GM12878 (cell line): ENCODE data around the gene CALCA. TPM values are rescaled to one million over a fixed set of nuclear protein-coding genes. Genes with fewer than 3 reads are reported as not detected.

Experiments used
- ATAC-seq: fragments of 200-7000 bp; cut with Tn5 transposase; 3 replicates; pipeline ENCODE4 v1.9.1; 2020; ENCODE audit warnings: mild to moderate bottlenecking, moderate library complexity
- BruUV-seq: library from RNA; stranded (reverse); fragments of 400-500 nt; replicated peaks from 2 replicates; lab custom pipeline; 2021; lab: Mats Ljungman, UMichigan
- CTCF ChIA-PET: fragments of 300-600 bp; sonication (Branson Sonifier 250); formaldehyde crosslinking; extraction: SDS; loops from one replicate; lab custom pipeline; 2021; ENCODE audit warnings: inconsistent platforms; lab: Yijun Ruan, JAX
- POLR2A ChIA-PET: fragments of 350-600 bp; formaldehyde crosslinking; extraction: SDS; loops from one replicate; lab custom pipeline; 2021; ENCODE audit warnings: inconsistent platforms; lab: Charles Lee
- RAD21 ChIA-PET: fragments of 300-600 bp; sonication (Branson Sonifier 250); formaldehyde crosslinking; loops from one replicate; lab custom pipeline; 2023; ENCODE audit warnings: antibody characterized with exemption; ENCODE audit not compliant: unreplicated experiment; lab: Charles Lee
- SMC1A ChIA-PET: fragments of 300-600 bp; sonication (Branson Sonifier 250); formaldehyde crosslinking; loops from one replicate; lab custom pipeline; 2023; ENCODE audit not compliant: unreplicated experiment, uncharacterized antibody; lab: Charles Lee
- DNase-seq: peaks from one replicate; pipeline ENCODE4 v3.0.0-alpha.2; 2011; ENCODE audit warnings: low read depth, low spot score
- FAIRE-seq: peaks from 3 replicates; lab custom pipeline; 2011; peaks lifted over from hg19 to GRCh38; lab: Jason Lieb, UNC
- H2AFZ ChIP-seq: 2 replicates; pipeline ENCODE4 v1.6.0; 2011; ENCODE audit warnings: low read depth, low read length, control low read depth; ENCODE audit not compliant: control insufficient read depth
- H3K27ac ChIP-seq: 2 replicates; pipeline ENCODE4 v1.5.1; 2011; ENCODE audit warnings: control low read depth; ENCODE audit not compliant: control insufficient read depth, insufficient read depth
- H3K27me3 ChIP-seq, 2 experiments: replicated peaks in 1 of 2; 2 replicates each; pipeline versions ENCODE4 v1.6.0 to v1.6.1; 2011; ENCODE audit warnings: low read length in 1 of 2; ENCODE audit not compliant: control insufficient read depth in 2 of 2, insufficient read depth in 2 of 2
- H3K36me3 ChIP-seq, 2 experiments: 2 replicates each; pipeline ENCODE4 v1.5.1; 2011; ENCODE audit warnings: low read length in 1 of 2; ENCODE audit not compliant: control insufficient read depth in 2 of 2, insufficient read depth in 2 of 2
- H3K4me1 ChIP-seq: 2 replicates; pipeline ENCODE4 v1.6.1; 2011; ENCODE audit warnings: mild to moderate bottlenecking, low read length, moderate library complexity, mixed read lengths; ENCODE audit not compliant: control insufficient read depth, insufficient read depth
- H3K4me2 ChIP-seq: 2 replicates; pipeline ENCODE4 v1.6.0; 2011; ENCODE audit warnings: control low read depth; ENCODE audit not compliant: control insufficient read depth, insufficient read depth
- H3K4me3 ChIP-seq: fragments of 200-600 bp; sonication (generic); 2 replicates; pipeline ENCODE4 v1.5.1; 2016
- H3K79me2 ChIP-seq: 2 replicates; pipeline ENCODE4 v1.6.0; 2011; ENCODE audit warnings: low read length; ENCODE audit not compliant: control insufficient read depth, insufficient read depth
- H3K9ac ChIP-seq: 2 replicates; pipeline ENCODE4 v1.8.0; 2011; ENCODE audit warnings: low read length, control low read depth, mixed read lengths; ENCODE audit not compliant: control insufficient read depth, insufficient read depth
- H3K9me3 ChIP-seq: replicated peaks from 3 replicates; pipeline ENCODE4 v1.5.1; 2011; ENCODE audit warnings: mild to moderate bottlenecking, low read length; ENCODE audit not compliant: control insufficient read depth, insufficient read depth
- H4K20me1 ChIP-seq: 2 replicates; pipeline ENCODE4 v1.6.0; 2011; ENCODE audit not compliant: control insufficient read depth, insufficient read depth
- CBX5 ChIP-seq: sonication (generic); IDR thresholded peaks from 2 replicates; pipeline ENCODE4 v1.6.1; 2016; ENCODE audit warnings: low read depth, moderate library complexity, mild to moderate bottlenecking, inconsistent platforms
- CREM ChIP-seq: IDR thresholded peaks from 2 replicates; pipeline ENCODE4 v1.6.1; 2014; ENCODE audit warnings: antibody characterized with exemption, low read depth
- DPF2 ChIP-seq: fragments of 450-650 bp; IDR thresholded peaks from 2 replicates; pipeline ENCODE4 v1.6.1; 2017; ENCODE audit warnings: mild to moderate bottlenecking
- FOXM1 ChIP-seq: IDR thresholded peaks from 2 replicates; pipeline ENCODE4 v1.6.1; 2012; ENCODE audit warnings: low read depth, mild to moderate bottlenecking, inconsistent platforms, low read length, moderate library complexity
- HDAC6 ChIP-seq: fragments of 200-600 bp; sonication (generic); IDR thresholded peaks from one replicate; pipeline ENCODE4 v1.8.0; 2017; ENCODE audit warnings: antibody characterized with exemption; ENCODE audit not compliant: unreplicated experiment
- KAT2A ChIP-seq: conservative IDR thresholded peaks from 2 replicates; pipeline ENCODE4 v1.6.1; 2011; ENCODE audit warnings: low read depth, low read length; ENCODE audit not compliant: control insufficient read depth
- PML ChIP-seq: IDR thresholded peaks from 2 replicates; pipeline ENCODE4 v1.6.1; 2012; ENCODE audit warnings: low read length, inconsistent platforms
- RFX5 ChIP-seq: IDR thresholded peaks from 2 replicates; pipeline ENCODE4 v1.6.1; 2011; ENCODE audit warnings: low read depth, low read length, improper control_type of control experiment
- SMAD1 ChIP-seq: fragments of 450-650 bp; IDR thresholded peaks from 2 replicates; pipeline ENCODE4 v1.6.1; 2018; ENCODE audit warnings: mild to moderate bottlenecking, low read depth; ENCODE audit not compliant: partially characterized antibody
- TBL1XR1 ChIP-seq: IDR thresholded peaks from 2 replicates; pipeline ENCODE4 v1.6.1; 2012; ENCODE audit warnings: low read depth, low read length, improper control_type of control experiment
- ZNF622 ChIP-seq: fragments of 450-650 bp; IDR thresholded peaks from 2 replicates; pipeline ENCODE4 v1.6.1; 2017; ENCODE audit warnings: mild to moderate bottlenecking, inconsistent platforms
- WGBS: methylation state at CpG from one replicate; pipeline ENCODE4 v1.1.6; 2016; ENCODE audit warnings: low lambda C conversion rate; ENCODE audit not compliant: insufficient replicate concordance, insufficient coverage; ENCODE audit errors: missing lambda C conversion rate; 5-methylcytosine and 5-hydroxymethylcytosine counted together
- in situ Hi-C: fragments of 300-500 bp; cut with MboI; formaldehyde crosslinking; loops from 9 replicates; pipeline ENCODE4 v1.14.3; 2018; ENCODE audit warnings: mixed read lengths
- intact Hi-C: fragments of 100-400 bp; cut with micrococcal nuclease; formaldehyde crosslinking; loops from one replicate; pipeline ENCODE4 v1.14.2; 2022; ENCODE audit not compliant: unreplicated experiment
- polyA plus RNA-seq, 11 experiments: library from polyadenylated mRNA; depleted of rRNA in 4 of 11; unstranded in 6 of 11; stranded (reverse) in 5 of 11; fragments of >200 nt; fragmentation: Nextera tagmentation in 4 of 11; fragmentation: Illumina TruSeq in 1 of 11; extraction: Ambion mirVana in 4 of 11; extraction: Trizol in 1 of 11; gene quantifications; 1 replicate in 1 of 11; 2 replicates in 10 of 11; pipeline versions ENCODE4 v1.2.1 to v1.2.3, GENCODE V29; 2011 to 2016; ENCODE audit warnings: inconsistent platforms in 2 of 11, missing spikeins in 2 of 11, low read depth in 1 of 11
- total RNA-seq, 4 experiments: library from RNA; depleted of rRNA in 3 of 4; stranded (reverse); fragments of >200 nt in 3 of 4; fragmentation: Illumina TruSeq in 1 of 4; extraction: Trizol in 1 of 4; gene quantifications; 2 replicates each; pipeline versions ENCODE4 v1.2.1 to v1.2.3, GENCODE V29; 2013 to 2021
- TF ChIP-seq, protein P1 (sequence below): fragments of 450-650 bp; formaldehyde crosslinking; IDR thresholded peaks from 2 replicates; pipeline ENCODE4 v1.5.0; 2022; ENCODE audit warnings: mild to moderate bottlenecking, missing genetic modification characterization

The CALCA gene
- total and polyA plus RNA-seq, 10 of the 15 experiments (the other 5 are each of a cell fraction or from before 2014, with no cell fraction given), result not detected

DNA sequence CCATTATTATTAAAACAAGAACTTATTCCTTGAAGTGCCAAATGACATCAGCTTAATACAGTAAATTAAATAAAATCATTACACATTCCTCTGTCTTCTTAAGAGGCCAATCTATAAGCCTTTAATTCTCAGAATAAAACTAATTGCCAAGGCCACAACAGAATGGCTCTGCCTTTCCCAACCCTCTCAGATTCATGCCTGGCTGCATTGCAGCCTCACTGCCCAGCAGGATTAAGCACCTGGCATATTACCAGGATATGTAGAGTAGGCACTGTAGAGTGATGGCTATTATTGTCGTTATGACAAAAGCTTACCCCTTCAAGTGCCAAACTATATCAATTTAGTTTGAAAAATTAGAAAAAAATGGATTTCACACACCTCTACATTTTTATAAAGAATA is 9.4 kb upstream of the CALCA start:
- WGBS, result 0% methylated on average over 1 of the region's 1 CpG
- Histone ChIP-seq H3K4me1 (no peaks in the 10 kb centered on the region), H3K9me3 (no peaks in the 10 kb centered on the region), H3K4me3 (no peak overlapping the region), H3K9ac (no peak overlapping the region), H3K36me3 (no peaks in the 10 kb centered on the region), H3K27ac (no peak overlapping the region), H3K4me2 (no peak overlapping the region), H3K27me3 (no peaks in the 10 kb centered on the region; a peak in 1 of 4 replicates)
- no TSS peak for BruUV-seq
- SMC1A ChIA-PET, result no interaction called here
- in situ Hi-C loops, result no loop called here
- FAIRE-seq (no peak), DNase-seq (no peak), ATAC-seq (no peak)
- CTCF ChIA-PET, result no interaction called here
- no peak for TF ChIP-seq DPF2
- no peak for TF ChIP-seq KAT2A
- no peak for TF ChIP-seq ZNF622
- no peak for TF ChIP-seq TBL1XR1
- no peak for TF ChIP-seq CREM
- no peak for TF ChIP-seq PML
- no peak for TF ChIP-seq FOXM1
- no peak for TF ChIP-seq SMAD1
- no peak for TF ChIP-seq HDAC6
- no peak for TF ChIP-seq RFX5
- TF ChIP-seq, protein P1, sequence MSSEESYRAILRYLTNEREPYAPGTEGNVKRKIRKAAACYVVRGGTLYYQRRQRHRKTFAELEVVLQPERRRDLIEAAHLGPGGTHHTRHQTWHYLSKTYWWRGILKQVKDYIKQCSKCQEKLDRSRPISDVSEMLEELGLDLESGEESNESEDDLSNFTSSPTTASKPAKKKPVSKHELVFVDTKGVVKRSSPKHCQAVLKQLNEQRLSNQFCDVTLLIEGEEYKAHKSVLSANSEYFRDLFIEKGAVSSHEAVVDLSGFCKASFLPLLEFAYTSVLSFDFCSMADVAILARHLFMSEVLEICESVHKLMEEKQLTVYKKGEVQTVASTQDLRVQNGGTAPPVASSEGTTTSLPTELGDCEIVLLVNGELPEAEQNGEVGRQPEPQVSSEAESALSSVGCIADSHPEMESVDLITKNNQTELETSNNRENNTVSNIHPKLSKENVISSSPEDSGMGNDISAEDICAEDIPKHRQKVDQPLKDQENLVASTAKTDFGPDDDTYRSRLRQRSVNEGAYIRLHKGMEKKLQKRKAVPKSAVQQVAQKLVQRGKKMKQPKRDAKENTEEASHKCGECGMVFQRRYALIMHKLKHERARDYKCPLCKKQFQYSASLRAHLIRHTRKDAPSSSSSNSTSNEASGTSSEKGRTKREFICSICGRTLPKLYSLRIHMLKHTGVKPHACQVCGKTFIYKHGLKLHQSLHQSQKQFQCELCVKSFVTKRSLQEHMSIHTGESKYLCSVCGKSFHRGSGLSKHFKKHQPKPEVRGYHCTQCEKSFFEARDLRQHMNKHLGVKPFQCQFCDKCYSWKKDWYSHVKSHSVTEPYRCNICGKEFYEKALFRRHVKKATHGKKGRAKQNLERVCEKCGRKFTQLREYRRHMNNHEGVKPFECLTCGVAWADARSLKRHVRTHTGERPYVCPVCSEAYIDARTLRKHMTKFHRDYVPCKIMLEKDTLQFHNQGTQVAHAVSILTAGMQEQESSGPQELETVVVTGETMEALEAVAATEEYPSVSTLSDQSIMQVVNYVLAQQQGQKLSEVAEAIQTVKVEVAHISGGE (CRISPR knock-in tag), result no peak
- no peak for TF ChIP-seq CBX5
- TF ChIP-seq, all 136 proteins: peak for 0
- H2AFZ ChIP-seq, result no peak overlapping the region
- H4K20me1 ChIP-seq, result no peaks in the 10 kb centered on the region
- POLR2A ChIA-PET, result no interaction called here
- RAD21 ChIA-PET, result no interaction called here
- H3K79me2 ChIP-seq, result no peaks in the 10 kb centered on the region
- intact Hi-C loops, result no loop called here
